Aorta (tissue), 5 donors: ENCODE results near the gene RP9. TPM values are rescaled to one million over a fixed set of nuclear protein-coding genes. Genes with fewer than 3 reads are reported as not detected.
"Not testable (repeated sequence)": the region's sequence is repeated elsewhere in the genome, so short reads cannot be mapped to it uniquely, and the experiment has no call there.

ENCODE experiments used
- ATAC-seq: fragments of 200-7000 bp; cut with Tn5 transposase; one replicate; pipeline ENCODE4 v1.9.1; 2022; ENCODE audit warnings: moderate library complexity; ENCODE audit not compliant: low FRiP score
- DNase-seq, 2 donors: peaks; one replicate each; pipeline ENCODE4 v3.0.0-alpha.2; 2020
- H3K27ac ChIP-seq, 2 donors: one replicate each; pipeline ENCODE4 v1.5.1; 2013; ENCODE audit warnings: low read length in 2 of 2, mild to moderate bottlenecking in 2 of 2, moderate library complexity in 2 of 2, control low read depth in 1 of 2, inconsistent platforms in 1 of 2, low read depth in 1 of 2
- H3K27me3 ChIP-seq, 2 donors: one replicate each; pipeline ENCODE4 v1.6.1; 2013; ENCODE audit warnings: control low read depth in 1 of 2, low read length in 1 of 2, mild to moderate bottlenecking in 1 of 2, moderate library complexity in 1 of 2; ENCODE audit not compliant: insufficient read depth in 2 of 2, control insufficient read depth in 1 of 2
- H3K36me3 ChIP-seq, 2 donors: one replicate each; pipeline ENCODE4 v1.6.1; 2013; ENCODE audit warnings: control low read depth in 1 of 2, low read length in 1 of 2, mild to moderate bottlenecking in 1 of 2; ENCODE audit not compliant: insufficient read depth in 2 of 2, control insufficient read depth in 1 of 2
- H3K4me1 ChIP-seq, 2 donors: one replicate each; pipeline ENCODE4 v1.6.1; 2013; ENCODE audit warnings: low read length in 2 of 2, control low read depth in 1 of 2, mild to moderate bottlenecking in 1 of 2, moderate library complexity in 1 of 2; ENCODE audit not compliant: insufficient read depth in 2 of 2, control insufficient read depth in 1 of 2
- H3K4me3 ChIP-seq, 2 donors: one replicate each; pipeline ENCODE4 v1.5.1; 2013; ENCODE audit warnings: low read length in 2 of 2, control low read depth in 1 of 2, mild to moderate bottlenecking in 1 of 2
- H3K9me3 ChIP-seq: one replicate; pipeline ENCODE4 v1.6.1; 2013; ENCODE audit warnings: mild to moderate bottlenecking, low read length; ENCODE audit not compliant: control insufficient read depth
- WGBS, 2 donors: extraction: QIAGEN DNeasy Blood & Tissue Kit; methylation state at CpG; one replicate each; pipeline ENCODE4 v1.1.7; 2013; 5-methylcytosine and 5-hydroxymethylcytosine counted together
- intact Hi-C, 2 donors: fragments of 100-400 bp; cut with DNase I; formaldehyde crosslinking; loops; one replicate each; pipeline versions ENCODE4 v1.14.2 to v1.15.0; 2022
- polyA plus RNA-seq, 2 donors: library from polyadenylated mRNA; stranded (reverse); fragments of 200-250 nt; gene quantifications; one replicate each; pipeline ENCODE4 v1.2.3, GENCODE V29; 2013
- total RNA-seq, 2 donors: library from RNA; stranded (reverse); fragmentation: NEBNext Ultra II Directional; extraction: Animal tissue kit (Norgen Biotek cat#: 25700); gene quantifications; one replicate each; pipeline ENCODE4 v1.2.1, GENCODE V29; 2021
- donor health status: healthy with polysubstance abuse.
- donor health status: Bipolar disorder and iron deficiency.
- donor health status: DM: no; HTN: no; CAD: no.
- donor health status: DM: no; HTN: no; CAD: no.
- donor health status: DM: yes; HTN: yes; CAD: no.

The RP9 gene
- total and polyA plus RNA-seq, 4 donors = 4.5 to 27.6 (median 11.6) TPM

- H3K27ac ChIP-seq = no peak overlapping the region
- H3K36me3 ChIP-seq = no peaks in the 10 kb centered on the region
- DNase-seq (no peak), ATAC-seq (no peak)
- intact Hi-C loops = no loop called here
- H3K9me3 ChIP-seq = no peaks in the 10 kb centered on the region
- H3K4me1 ChIP-seq = peaks cover 4 to 5% of the 10 kb centered on the region in 2 donors
- no peak overlapping the region for H3K4me3 ChIP-seq
- WGBS, 2 donors = 68 to 73% methylated on average over 3 of the region's 3 CpGs
- H3K27me3 ChIP-seq = no peaks in the 10 kb centered on the region
Observed at GRCh38 chr7:33111614-33112013, 2.4 kb upstream of the RP9 start.

GRCh38 chr7:33109758-33110238, 594 bp upstream of the RP9 start:
- Histone ChIP-seq H3K27me3 (no peaks in the 10 kb centered on the region), H3K4me1 (peaks cover 5% of the 10 kb centered on the region in 2 donors), H3K9me3 (no peaks in the 10 kb centered on the region), H3K36me3 (no peaks in the 10 kb centered on the region), H3K4me3 (peak overlapping the region; percentile 87 to 93), H3K27ac (no peak overlapping the region)
- ATAC-seq = no peak
- intact Hi-C loops = loop anchor here in 1 of 2 donors (5.0 kb wide), 1 partner anchor 47 kb away; the partner anchor contains the start of gene NT5C3A
- 13% methylated on average over 11 of the region's 11 CpGs for WGBS, 2 donors
- no peak for DNase-seq

- Histone ChIP-seq H3K9me3 (no peaks in the 10 kb centered on the region), H3K27me3 (no peaks in the 10 kb centered on the region), H3K27ac (no peak overlapping the region), H3K4me1 (peaks cover 5% of the 10 kb centered on the region in 2 donors), H3K4me3 (peak overlapping the region; percentile 87 to 93), H3K36me3 (no peaks in the 10 kb centered on the region)
- intact Hi-C loops = loop anchor here in 1 of 2 donors (5.0 kb wide), 1 partner anchor 46 kb away; the partner anchor contains the start of gene NT5C3A
- ATAC-seq (no peak), DNase-seq (no peak)
- WGBS, 2 donors = 1 to 2% methylated on average over 10 of the region's 10 CpGs
Observed at GRCh38 chr7:33108554-33109004, 625 bp downstream of the RP9 start.

- intact Hi-C loops = loop anchor here in 1 of 2 donors (5.0 kb wide), 1 partner anchor 45 kb away; the partner anchor contains the start of gene NT5C3A
- 39 to 42% methylated on average over 7 of the region's 7 CpGs for WGBS, 2 donors
- DNase-seq = no peak
- Histone ChIP-seq H3K36me3 (peaks cover 0 to 1% of the 10 kb centered on the region in 2 donors), H3K9me3 (no peaks in the 10 kb centered on the region), H3K27me3 (no peaks in the 10 kb centered on the region), H3K4me1 (peaks cover 5% of the 10 kb centered on the region in 2 donors), H3K27ac (no peak overlapping the region), H3K4me3 (no peak overlapping the region)
- no peak for ATAC-seq
Observed at GRCh38 chr7:33107136-33108066, 1.8 kb downstream of the RP9 start.

GRCh38 chr7:33101906-33102305, 7.3 kb downstream of the RP9 start:
- H3K27me3 ChIP-seq = no peaks in the 10 kb centered on the region
- 84 to 89% methylated on average over 3 of the region's 3 CpGs for WGBS, 2 donors
- intact Hi-C loops = no loop called here

GRCh38 chr7:33100770-33101169, 8.4 kb downstream of the RP9 start:
- intact Hi-C loops = no loop called here
- ATAC-seq (no peak), DNase-seq (no peak)
- Histone ChIP-seq H3K4me3 (no peak overlapping the region), H3K4me1 (no peaks in the 10 kb centered on the region), H3K27me3 (no peaks in the 10 kb centered on the region), H3K27ac (no peak overlapping the region), H3K36me3 (peaks cover 0 to 10% of the 10 kb centered on the region in 2 donors), H3K9me3 (no peaks in the 10 kb centered on the region)
- 87 to 90% methylated on average over 3 of the region's 3 CpGs for WGBS, 2 donors

More at GRCh38 chr7:33101906-33102305, 7.3 kb downstream of the RP9 start:
- Histone ChIP-seq H3K27ac (no peak overlapping the region), H3K4me1 (peaks cover 0 to 1% of the 10 kb centered on the region in 2 donors), H3K9me3 (no peaks in the 10 kb centered on the region), H3K4me3 (no peak overlapping the region), H3K36me3 (peaks cover 0 to 10% of the 10 kb centered on the region in 2 donors)
- DNase-seq (no peak), ATAC-seq (no peak)

GRCh38 chr7:33099154-33099940, 9.9 kb downstream of the RP9 start:
- Histone ChIP-seq H3K4me3 (no peak overlapping the region), H3K4me1 (no peaks in the 10 kb centered on the region), H3K27ac (no peak overlapping the region), H3K36me3 (peaks cover 0 to 10% of the 10 kb centered on the region in 2 donors), H3K27me3 (no peaks in the 10 kb centered on the region), H3K9me3 (no peaks in the 10 kb centered on the region)
- no peak for DNase-seq
- intact Hi-C loops = no loop called here
- ATAC-seq = no peak
- WGBS, 2 donors = 62 to 76% methylated on average over 4 of the region's 4 CpGs

- H3K4me3 ChIP-seq, H3K4me1 ChIP-seq, H3K27me3 ChIP-seq, ATAC-seq, H3K36me3 ChIP-seq, intact Hi-C loops, H3K27ac ChIP-seq, DNase-seq, H3K9me3 ChIP-seq: not testable (repeated sequence)
- WGBS, 2 donors = 76 to 86% methylated on average over 5 to 6 of the region's 6 CpGs
Observed at GRCh38 chr7:33094745-33095275, 14.4 kb downstream of the RP9 start.
